GM12801 (cell line): ENCODE measurements around the gene NPPC.

Experiments
- TF ChIP-seq, protein P1 (sequence below): IDR thresholded peaks from one replicate; pipeline ENCODE4 v1.5.1; 2011; ENCODE audit warnings: control low read depth; ENCODE audit not compliant: insufficient read length; ENCODE audit errors: extremely low read depth

The NPPC gene

DNA sequence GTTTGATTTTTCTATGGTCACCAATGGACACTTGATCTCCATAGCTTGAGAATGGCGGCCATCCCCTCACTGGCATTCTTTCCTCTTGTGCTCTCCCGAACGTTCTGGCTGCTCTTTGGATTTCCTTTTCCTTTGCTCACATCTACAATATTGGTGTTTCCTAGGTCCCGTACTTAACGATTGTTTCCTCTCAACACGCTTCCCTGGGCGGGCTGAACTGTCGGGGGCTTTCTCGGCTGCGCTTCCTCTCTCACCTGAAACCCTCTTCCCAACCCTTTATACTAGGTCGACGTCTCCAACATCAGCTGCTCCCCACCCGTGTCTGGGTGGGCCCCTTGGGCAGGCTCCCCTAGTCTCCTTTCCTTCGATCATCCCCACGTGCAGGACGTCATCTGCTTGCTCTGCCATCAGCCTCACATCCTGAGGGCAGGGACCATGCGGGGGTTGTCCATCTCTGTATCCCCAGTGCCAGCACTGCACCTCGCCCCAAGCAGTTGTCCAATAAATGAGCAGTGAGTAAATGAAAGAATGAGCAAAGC lies 34.7 kb upstream of the NPPC start:
- TF ChIP-seq, protein P1, sequence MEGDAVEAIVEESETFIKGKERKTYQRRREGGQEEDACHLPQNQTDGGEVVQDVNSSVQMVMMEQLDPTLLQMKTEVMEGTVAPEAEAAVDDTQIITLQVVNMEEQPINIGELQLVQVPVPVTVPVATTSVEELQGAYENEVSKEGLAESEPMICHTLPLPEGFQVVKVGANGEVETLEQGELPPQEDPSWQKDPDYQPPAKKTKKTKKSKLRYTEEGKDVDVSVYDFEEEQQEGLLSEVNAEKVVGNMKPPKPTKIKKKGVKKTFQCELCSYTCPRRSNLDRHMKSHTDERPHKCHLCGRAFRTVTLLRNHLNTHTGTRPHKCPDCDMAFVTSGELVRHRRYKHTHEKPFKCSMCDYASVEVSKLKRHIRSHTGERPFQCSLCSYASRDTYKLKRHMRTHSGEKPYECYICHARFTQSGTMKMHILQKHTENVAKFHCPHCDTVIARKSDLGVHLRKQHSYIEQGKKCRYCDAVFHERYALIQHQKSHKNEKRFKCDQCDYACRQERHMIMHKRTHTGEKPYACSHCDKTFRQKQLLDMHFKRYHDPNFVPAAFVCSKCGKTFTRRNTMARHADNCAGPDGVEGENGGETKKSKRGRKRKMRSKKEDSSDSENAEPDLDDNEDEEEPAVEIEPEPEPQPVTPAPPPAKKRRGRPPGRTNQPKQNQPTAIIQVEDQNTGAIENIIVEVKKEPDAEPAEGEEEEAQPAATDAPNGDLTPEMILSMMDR = no peak

DNA sequence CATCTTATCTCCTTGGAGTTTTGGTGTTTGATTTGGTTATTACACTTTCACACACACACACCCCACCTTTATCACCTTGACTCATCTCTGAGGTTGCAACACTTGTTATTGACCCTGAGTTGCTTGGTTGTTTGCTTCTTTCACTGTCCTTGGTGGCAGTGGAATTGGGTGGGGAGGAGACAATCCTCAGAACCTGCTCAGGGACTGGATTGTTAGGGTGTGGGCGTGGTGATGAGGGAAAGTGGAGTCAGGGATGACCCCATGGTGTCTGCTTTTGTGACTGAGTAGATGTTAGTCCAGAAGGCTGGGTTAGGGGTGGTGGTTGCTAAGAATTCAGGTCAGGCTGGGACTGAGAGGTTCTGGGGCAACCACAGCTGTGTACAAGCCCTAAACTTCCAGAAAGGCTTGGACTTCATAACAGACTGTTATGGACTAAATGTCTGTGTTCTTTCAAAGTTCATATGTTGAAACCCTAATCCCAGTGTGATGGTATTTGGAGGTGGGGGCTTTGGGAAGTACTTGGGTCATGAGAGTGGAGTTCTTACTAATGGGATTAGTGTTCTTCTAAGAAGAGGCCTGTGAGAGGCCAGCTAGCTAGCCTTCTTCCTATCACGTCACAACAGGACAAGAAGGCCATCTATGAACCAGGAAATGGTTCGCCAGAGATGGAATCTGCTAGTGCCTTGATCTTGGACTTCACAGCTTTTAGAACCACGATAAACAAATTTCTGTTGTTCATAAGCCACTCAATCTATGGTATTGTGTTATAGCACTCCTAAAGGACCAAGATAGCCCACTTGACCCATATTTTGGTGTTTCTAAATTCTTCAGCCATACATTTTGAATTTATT lies 31.9 kb upstream of the NPPC start:
- TF ChIP-seq, protein P1 = no peak

DNA sequence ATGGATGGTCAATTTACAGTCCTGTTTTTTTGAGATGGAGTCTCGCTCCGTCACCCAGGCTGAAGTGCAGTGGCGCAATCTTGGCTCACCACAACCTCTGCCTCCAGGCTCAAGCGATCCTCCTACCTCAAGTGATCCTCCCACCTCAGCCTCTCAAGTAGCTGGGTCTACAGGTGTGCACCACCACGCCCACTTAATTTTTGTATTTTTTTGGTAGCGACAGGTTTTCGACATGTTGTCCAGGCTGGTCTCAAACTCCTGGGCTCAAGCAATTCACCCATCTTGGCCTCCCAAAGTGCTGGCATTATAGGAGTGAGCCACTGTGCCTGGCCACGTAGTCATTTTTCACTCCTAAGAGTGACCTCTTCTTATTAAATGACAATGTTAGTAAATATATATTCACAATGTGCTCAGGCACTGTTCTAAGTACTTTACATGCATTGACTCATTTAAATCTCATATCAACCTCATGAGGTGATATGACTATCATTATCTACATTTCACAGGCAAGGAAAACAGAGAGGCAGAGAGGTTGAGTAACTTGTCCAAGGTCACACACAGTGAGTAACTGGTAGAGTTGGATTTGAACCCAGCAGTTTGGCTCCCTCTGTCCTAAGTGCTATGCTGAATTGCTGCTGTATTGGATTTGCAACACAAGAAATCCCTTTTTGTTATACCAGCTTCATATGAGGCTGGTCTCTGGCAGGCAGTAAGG lies 29.7 kb upstream of the NPPC start:
- TF ChIP-seq, protein P1 = no peak

DNA sequence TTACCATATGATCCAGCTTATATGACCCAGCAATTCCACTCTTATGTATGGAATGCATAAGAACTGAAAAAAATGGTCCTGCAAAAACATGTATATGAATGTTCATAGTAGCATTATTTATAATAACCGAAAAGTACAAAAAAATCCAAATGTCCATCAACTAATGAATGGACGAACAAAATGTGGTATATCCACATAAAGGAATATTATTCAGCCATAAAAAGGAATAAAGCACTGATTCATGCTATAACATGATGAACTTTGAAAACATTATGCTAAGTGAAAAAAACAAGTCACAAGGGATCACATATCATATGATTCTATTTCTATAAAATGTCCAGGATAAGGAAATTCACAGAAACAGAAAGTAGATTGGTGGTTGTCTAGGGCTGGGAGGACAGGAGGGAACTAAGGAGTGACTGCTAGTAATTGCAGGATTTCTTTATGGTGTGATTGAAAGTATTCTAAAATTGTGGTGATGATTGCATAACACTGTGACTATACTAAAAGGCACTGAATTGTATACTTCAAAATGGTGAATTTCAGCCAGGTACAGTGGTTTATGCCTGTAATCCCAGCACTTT lies 25.3 kb upstream of the NPPC start:
- TF ChIP-seq, protein P1 = no peak

DNA sequence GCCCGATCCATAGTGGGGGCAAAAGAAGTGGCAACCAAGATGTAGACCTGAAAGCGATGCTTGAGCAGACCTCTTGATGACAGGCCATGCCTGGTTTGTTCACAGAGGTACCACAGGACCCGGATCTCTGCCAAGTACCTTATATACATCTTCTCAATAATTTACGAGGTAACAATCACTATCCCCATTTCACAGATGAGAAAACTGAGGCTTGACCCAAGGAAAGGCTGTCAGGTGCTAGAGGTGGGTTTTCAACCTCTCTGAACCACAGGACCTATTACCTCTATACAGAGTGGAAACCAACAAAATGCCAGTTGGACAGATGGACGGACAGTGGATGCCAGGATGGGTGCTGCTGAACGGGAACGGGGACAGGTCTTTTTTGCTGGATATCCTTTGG lies 21.5 kb upstream of the NPPC start:
- TF ChIP-seq, protein P1 = no peak

DNA sequence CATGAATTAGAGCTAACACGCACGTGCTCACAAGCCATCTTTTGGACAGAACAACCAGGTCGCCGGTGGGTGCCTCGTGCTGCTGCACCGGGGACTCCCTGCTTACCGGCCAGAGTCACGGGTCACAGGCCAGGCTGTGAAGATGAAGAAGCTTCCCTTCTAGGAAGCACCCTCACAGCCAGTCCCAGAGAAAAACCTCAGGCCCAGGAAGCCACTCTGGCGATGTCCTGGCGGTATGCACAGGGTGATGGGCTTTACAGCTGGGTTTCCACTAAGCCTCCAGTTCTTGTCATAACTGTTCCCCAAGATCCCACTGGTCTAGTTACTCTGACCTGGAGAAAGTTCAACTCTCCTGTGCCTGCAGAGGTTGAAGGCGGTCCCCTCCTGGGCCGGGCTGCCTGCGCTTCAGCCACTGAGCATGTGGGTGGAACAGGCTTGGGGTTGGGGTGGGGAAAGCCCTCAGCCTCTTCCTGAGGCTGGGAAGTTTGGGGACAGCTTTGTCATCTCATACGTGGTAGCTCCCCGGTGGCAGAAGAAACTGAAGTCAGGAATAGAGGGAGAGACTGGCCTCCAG lies 20.1 kb upstream of the NPPC start:
- TF ChIP-seq, protein P1 = no peak

DNA sequence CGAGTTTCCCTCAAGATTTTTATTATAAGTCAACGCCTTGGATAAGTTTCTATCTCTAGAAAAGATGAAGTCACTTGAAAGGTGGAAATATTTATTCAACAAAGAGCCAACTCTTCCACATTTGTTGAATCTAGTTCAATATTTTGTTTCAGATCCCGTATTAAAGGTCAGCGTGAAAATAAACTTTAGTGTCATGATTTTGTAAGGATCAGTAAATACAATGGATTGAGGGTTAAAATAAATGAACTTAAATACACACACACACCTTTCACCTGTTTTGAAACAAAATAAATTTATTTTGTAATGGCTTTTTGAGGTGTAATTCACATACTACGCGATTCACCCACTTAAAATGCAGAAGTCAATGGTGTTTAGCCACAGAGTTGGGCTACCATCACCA lies 16.0 kb upstream of the NPPC start:
- TF ChIP-seq, protein P1 = no peak
